PC-9 (cell line): ENCODE results near the gene NINJ1. TPM values are rescaled to one million over a fixed set of nuclear protein-coding genes. Genes with fewer than 3 reads are reported as not detected.

Source experiments
- BruUV-seq: library from RNA; stranded (reverse); fragments of 400-500 nt; replicated peaks from 2 replicates; lab custom pipeline; 2021; lab: Mats Ljungman, UMichigan
- CTCF ChIA-PET: fragments of 300-600 bp; sonication (Branson Sonifier 250); formaldehyde crosslinking; loops from one replicate; lab custom pipeline; 2022; ENCODE audit warnings: antibody characterized with exemption; lab: Charles Lee
- POLR2A ChIA-PET: fragments of 300-600 bp; sonication (Branson Sonifier 250); formaldehyde crosslinking; loops from one replicate; lab custom pipeline; 2022; ENCODE audit warnings: antibody characterized with exemption; ENCODE audit not compliant: unreplicated experiment; lab: Charles Lee
- DNase-seq, 2 experiments: peaks; one replicate each; pipeline versions ENCODE4 v3.0.0 to v3.0.0-alpha.2; 2015 to 2022; ENCODE audit warnings: mixed read lengths in 1 of 2
- H2AFZ ChIP-seq: fragments of 200-600 bp; sonication (generic); 2 replicates; pipeline ENCODE4 v1.8.1; 2017; ENCODE audit warnings: antibody characterized with exemption
- H3F3A ChIP-seq: fragments of 200-600 bp; sonication (generic); 2 replicates; pipeline ENCODE4 v1.8.1; 2017; ENCODE audit warnings: antibody characterized with exemption, mild to moderate bottlenecking, low read depth; ENCODE audit not compliant: insufficient read depth
- H3K27ac ChIP-seq: fragments of 200-600 bp; sonication (generic); 2 replicates; pipeline ENCODE4 v1.6.1; 2016; ENCODE audit warnings: mixed run types
- H3K27me3 ChIP-seq: fragments of 200-600 bp; sonication (generic); 2 replicates; pipeline ENCODE4 v1.6.1; 2016; ENCODE audit warnings: low read depth, mixed run types; ENCODE audit not compliant: insufficient read depth
- H3K36me3 ChIP-seq: fragments of 200-600 bp; sonication (generic); 2 replicates; pipeline ENCODE4 v1.6.1; 2016; ENCODE audit warnings: low read depth, mixed run types
- H3K4me1 ChIP-seq: fragments of 200-600 bp; sonication (generic); replicated peaks from 2 replicates; pipeline ENCODE4 v1.6.1; 2016; ENCODE audit warnings: mixed run types; ENCODE audit not compliant: insufficient read depth
- H3K4me2 ChIP-seq: fragments of 200-600 bp; sonication (generic); 2 replicates; pipeline ENCODE4 v1.6.1; 2017; ENCODE audit warnings: mixed run types
- H3K4me3 ChIP-seq: fragments of 200-600 bp; sonication (generic); 2 replicates; pipeline ENCODE4 v1.6.1; 2016; ENCODE audit warnings: mixed run types
- H3K79me2 ChIP-seq: fragments of 200-600 bp; sonication (generic); 2 replicates; pipeline ENCODE4 v1.6.1; 2017; ENCODE audit warnings: low read depth, mixed run types
- H3K9me2 ChIP-seq: fragments of 200-600 bp; sonication (generic); 2 replicates; pipeline ENCODE4 v1.8.1; 2017; ENCODE audit warnings: mild to moderate bottlenecking; ENCODE audit not compliant: insufficient read depth
- H3K9me3 ChIP-seq: fragments of 200-600 bp; sonication (generic); 2 replicates; pipeline ENCODE4 v1.8.1; 2016; ENCODE audit warnings: low read depth; ENCODE audit not compliant: insufficient read depth
- H4K20me1 ChIP-seq: fragments of 200-600 bp; sonication (generic); 2 replicates; pipeline ENCODE4 v1.8.1; 2017; ENCODE audit not compliant: insufficient read depth
- CTCF ChIP-seq: fragments of 200-600 bp; sonication (generic); conservative IDR thresholded peaks from 2 replicates; pipeline ENCODE4 v1.6.1; 2017; ENCODE audit warnings: mixed run types, antibody characterized with exemption, mild to moderate bottlenecking, moderate library complexity
- EZH2 ChIP-seq: fragments of 200-600 bp; sonication (generic); IDR thresholded peaks from 2 replicates; pipeline ENCODE4 v1.8.0; 2017; ENCODE audit warnings: antibody characterized with exemption, low read depth
- intact Hi-C: fragments of 100-400 bp; cut with micrococcal nuclease; formaldehyde crosslinking; loops from one replicate; pipeline ENCODE4 v1.10.0; 2022; ENCODE audit not compliant: unreplicated experiment
- total RNA-seq: library from RNA; stranded (reverse); gene quantifications from 2 replicates; pipeline ENCODE4 v1.2.3, GENCODE V29; 2021

NINJ1 gene
- total RNA-seq, 1 experiment from 2014 or later, result 115 TPM

GRCh38 chr9:93134740-93135444 lies 841 bp upstream of the NINJ1 start:
- H3K9me3 ChIP-seq, result no peaks in the 10 kb centered on the region
- peak overlapping the region; percentile 85 for H2AFZ ChIP-seq
- no peak for TF ChIP-seq CTCF
- TF ChIP-seq EZH2, result no peak
- peaks cover 41% of the 10 kb centered on the region for H3K79me2 ChIP-seq
- H3K9me2 ChIP-seq, result no peaks in the 10 kb centered on the region
- no peaks in the 10 kb centered on the region for H3K27me3 ChIP-seq
- peak overlapping the region; percentile 38; the same call in 1 of the 2 replicates for H3K27ac ChIP-seq
- peaks cover 3% of the 10 kb centered on the region; the same call in 1 of the 2 replicates for H3F3A ChIP-seq
- CTCF ChIA-PET, result interaction anchor here (0.6 kb wide), 1 partner anchor 27 kb away, joined by 3 read pairs; no protein-coding TSS in a partner anchor
- no peak for DNase-seq
- peaks cover 26% of the 10 kb centered on the region for H3K4me1 ChIP-seq
- H3K4me3 ChIP-seq, result peak overlapping the region; percentile 88
- intact Hi-C loops, result loop anchor here (5.0 kb wide), 1 partner anchor 442 kb away; the partner anchor contains the start of gene PHF2
- no peaks in the 10 kb centered on the region for H3K36me3 ChIP-seq
- H3K4me2 ChIP-seq, result peak overlapping the region; percentile 82
- POLR2A ChIA-PET, result interaction anchor here (0.6 kb wide), 1 partner anchor 343 kb away, joined by 4 read pairs; no protein-coding TSS in a partner anchor
- BruUV-seq, result no TSS peak
- peaks cover 27% of the 10 kb centered on the region for H4K20me1 ChIP-seq

- BruUV-seq, result no TSS peak
- peak overlapping the region; percentile 88 for H2AFZ ChIP-seq
- no peaks in the 10 kb centered on the region for H3K36me3 ChIP-seq
- peak overlapping the region; percentile 82 for H3K4me2 ChIP-seq
- no peaks in the 10 kb centered on the region for H3K9me2 ChIP-seq
- peaks cover 36% of the 10 kb centered on the region for H4K20me1 ChIP-seq
- H3K9me3 ChIP-seq, result no peaks in the 10 kb centered on the region
- intact Hi-C loops, result loop anchor here (2.0 to 5.0 kb wide), 2 partner anchors 15 to 444 kb away; partner anchors contain the start of gene PHF2
- no peaks in the 10 kb centered on the region for H3K27me3 ChIP-seq
- H3F3A ChIP-seq, result peaks cover 3% of the 10 kb centered on the region; the same call in 1 of the 2 replicates
- peaks cover 53% of the 10 kb centered on the region for H3K79me2 ChIP-seq
- peak overlapping the region; percentile 88 for H3K4me3 ChIP-seq
- TF ChIP-seq EZH2, result no peak
- TF ChIP-seq CTCF, result no peak
- DNase-seq, result peak in 1 of 2 experiments; percentile 58
- CTCF ChIA-PET, result interaction anchor here (0.6 to 0.7 kb wide), 2 partner anchors 196 to 881 kb away, joined by 3 read pairs; no protein-coding TSS in a partner anchor
- POLR2A ChIA-PET, result interaction anchor here (0.6 to 0.7 kb wide), 4 partner anchors 11 to 35 kb away, joined by 3 to 14 read pairs (median 5); no protein-coding TSS in a partner anchor
- H3K27ac ChIP-seq, result peak overlapping the region; percentile 35
- peaks cover 26% of the 10 kb centered on the region for H3K4me1 ChIP-seq
Measured at GRCh38 chr9:93133681-93134014, 403 bp downstream of the NINJ1 start.

GRCh38 chr9:93132946-93133680 lies 938 bp downstream of the NINJ1 start:
- peak overlapping the region; percentile 35 for H3K27ac ChIP-seq
- intact Hi-C loops, result loop anchor here (2.0 to 5.0 kb wide), 2 partner anchors 14 to 444 kb away; partner anchors contain the start of gene PHF2
- ChIA-PET POLR2A (interaction anchor here (0.6 to 0.7 kb wide), 3 partner anchors 10 to 21 kb away, joined by 3 to 6 read pairs (median 3); no protein-coding TSS in a partner anchor), CTCF (interaction anchor here (0.7 kb wide), 1 partner anchor 882 kb away, joined by 3 read pairs; no protein-coding TSS in a partner anchor)
- peak overlapping the region; percentile 88 for H3K4me3 ChIP-seq
- H3K27me3 ChIP-seq, result no peaks in the 10 kb centered on the region
- H3K4me2 ChIP-seq, result peak overlapping the region; percentile 82
- peak overlapping the region; percentile 88; the same call in 1 of the 2 replicates for H2AFZ ChIP-seq
- peaks cover 26% of the 10 kb centered on the region for H3K4me1 ChIP-seq
- TF ChIP-seq CTCF (no peak), EZH2 (no peak)
- H4K20me1 ChIP-seq, result peaks cover 37% of the 10 kb centered on the region
- peaks cover 58% of the 10 kb centered on the region for H3K79me2 ChIP-seq
- BruUV-seq, result TSS peak; percentile 59
- H3F3A ChIP-seq, result peaks cover 5% of the 10 kb centered on the region; the same call in 1 of the 2 replicates
- peak; percentile 32 to 63 for DNase-seq
- no peaks in the 10 kb centered on the region for H3K36me3 ChIP-seq
- H3K9me2 ChIP-seq, result no peaks in the 10 kb centered on the region
- H3K9me3 ChIP-seq, result no peaks in the 10 kb centered on the region
